Stimulated activated CD8-positive, alpha-beta memory T cell treated with anti-CD3 and anti-CD28 coated beads, Interleukin-4, amount 100 ng/mL, for 48 hours (primary cell): ENCODE data around the gene TMEM238L.

Experiments
- DNase-seq: peaks from one replicate; pipeline ENCODE4 v3.0.0-alpha.2; 2020

TMEM238L gene

DNA sequence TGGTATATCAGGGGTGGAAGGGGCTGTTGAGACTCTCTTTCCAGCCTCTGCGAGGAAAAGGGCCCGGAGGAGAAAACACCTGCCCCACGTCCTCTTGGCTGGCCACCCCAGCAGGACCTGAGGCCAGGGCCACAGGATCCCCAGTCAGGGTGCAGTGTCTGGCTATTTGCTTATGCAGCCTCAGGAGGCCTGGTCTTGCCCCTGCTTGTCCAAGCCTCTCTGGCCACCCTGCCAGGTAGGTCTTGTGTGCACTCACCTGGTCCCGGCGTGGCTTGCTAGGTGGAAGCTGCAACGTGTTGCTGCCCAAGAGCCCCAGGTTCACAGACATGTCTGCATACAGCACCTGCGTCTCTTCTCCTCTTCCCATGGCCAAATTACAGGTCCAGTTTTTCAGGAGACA is 549 bp downstream of the TMEM238L start:
- DNase-seq, result no peak

DNA sequence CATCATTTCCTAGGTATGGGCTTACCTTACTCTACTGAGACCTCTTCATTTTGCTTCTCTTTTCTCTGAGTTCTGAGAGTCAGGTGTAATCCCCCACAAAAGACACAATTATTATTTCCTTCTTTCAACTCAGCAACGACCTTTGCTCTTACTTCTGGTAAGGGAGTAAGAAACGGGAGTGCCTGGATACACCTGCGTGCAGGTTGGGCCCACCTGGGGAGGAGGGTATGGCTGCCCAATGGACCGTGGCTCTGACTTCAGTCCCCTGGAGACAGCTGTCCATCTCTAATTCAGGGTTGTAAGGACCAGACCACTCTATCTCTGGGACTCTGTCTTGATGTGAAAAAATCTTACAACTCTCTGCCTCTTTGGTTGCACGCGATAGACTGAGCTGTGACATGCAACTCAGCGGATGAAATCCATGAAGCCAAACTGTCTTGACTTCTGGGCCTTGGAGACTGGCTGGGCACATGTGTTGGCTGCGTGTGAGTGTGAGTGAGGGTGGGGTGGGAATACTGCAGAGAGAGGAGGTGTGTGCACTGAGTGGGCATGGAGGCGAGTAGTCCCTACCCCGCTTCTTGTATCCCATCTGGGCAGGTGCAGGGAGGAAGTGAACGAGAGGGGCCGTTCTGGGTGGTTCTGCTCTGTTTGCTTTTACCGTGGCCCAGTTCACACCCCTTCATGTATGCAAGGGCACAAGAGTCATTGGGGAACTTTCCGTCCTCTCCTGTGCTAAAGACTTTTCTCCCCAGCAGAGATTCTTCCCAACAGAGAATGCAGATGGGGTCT is 1.2 kb downstream of the TMEM238L start:
- no peak for DNase-seq

DNA sequence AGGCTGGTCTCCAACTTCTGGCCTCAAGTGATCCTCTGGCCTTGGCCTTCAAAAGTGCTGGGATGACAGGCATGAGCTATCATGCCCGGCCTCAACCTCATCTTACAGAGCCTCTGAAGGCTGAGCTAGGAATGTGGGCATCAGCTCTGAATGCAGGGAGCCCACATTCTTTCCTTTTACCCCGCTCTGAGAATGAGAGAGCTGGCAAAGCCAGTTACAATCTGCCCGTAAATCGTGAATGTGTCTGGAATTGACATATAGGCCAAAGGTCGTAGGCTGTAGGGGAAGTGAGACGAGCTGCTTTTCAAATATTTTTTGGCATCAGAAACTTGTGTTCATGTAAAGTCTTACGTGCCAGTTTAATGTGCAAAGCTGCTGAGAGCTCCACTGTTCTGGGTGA is 4.5 kb downstream of the TMEM238L start:
- no peak for DNase-seq

DNA sequence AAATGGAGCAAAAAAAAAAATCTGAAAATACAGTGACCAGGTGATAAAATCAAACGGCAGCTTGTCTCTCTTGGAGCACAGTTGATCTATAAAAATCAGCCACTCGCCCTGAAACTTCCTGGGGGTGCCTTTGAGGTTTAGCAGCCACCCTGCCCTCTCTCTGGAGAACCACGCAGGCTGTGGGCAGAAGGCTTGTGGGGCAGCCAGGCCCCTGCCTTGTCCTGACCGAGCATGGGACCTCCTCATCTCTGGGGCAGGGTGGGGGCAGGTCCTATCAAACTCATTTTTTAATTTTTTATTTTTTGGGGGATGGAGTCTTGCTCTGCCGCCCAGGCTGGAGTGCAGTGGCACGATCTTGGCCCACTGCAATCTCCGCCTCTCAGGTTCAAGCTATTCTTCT is 5.0 kb downstream of the TMEM238L start:
- no peak for DNase-seq

DNA sequence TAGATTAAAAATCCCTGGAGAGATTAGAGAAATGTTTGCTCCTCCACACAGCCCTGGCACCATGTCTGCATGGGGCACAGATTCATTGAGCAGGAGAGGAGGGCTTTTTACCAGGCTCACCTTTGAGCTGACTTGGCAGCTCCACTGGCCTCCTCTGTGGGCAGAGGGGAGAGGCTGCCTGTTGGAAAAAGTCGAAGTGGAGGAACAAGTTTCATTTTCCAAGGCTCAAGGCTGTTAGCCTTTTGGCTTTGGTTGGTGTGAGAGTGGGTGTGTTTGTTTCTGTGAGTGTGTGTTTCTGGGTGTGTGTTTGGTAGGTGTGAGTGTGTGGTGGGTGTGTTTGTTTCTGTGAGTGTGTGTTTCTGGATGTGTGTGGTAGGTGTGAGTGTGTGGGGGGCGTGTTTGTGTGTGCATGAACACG is 5.6 kb downstream of the TMEM238L start:
- DNase-seq, result no peak

DNA sequence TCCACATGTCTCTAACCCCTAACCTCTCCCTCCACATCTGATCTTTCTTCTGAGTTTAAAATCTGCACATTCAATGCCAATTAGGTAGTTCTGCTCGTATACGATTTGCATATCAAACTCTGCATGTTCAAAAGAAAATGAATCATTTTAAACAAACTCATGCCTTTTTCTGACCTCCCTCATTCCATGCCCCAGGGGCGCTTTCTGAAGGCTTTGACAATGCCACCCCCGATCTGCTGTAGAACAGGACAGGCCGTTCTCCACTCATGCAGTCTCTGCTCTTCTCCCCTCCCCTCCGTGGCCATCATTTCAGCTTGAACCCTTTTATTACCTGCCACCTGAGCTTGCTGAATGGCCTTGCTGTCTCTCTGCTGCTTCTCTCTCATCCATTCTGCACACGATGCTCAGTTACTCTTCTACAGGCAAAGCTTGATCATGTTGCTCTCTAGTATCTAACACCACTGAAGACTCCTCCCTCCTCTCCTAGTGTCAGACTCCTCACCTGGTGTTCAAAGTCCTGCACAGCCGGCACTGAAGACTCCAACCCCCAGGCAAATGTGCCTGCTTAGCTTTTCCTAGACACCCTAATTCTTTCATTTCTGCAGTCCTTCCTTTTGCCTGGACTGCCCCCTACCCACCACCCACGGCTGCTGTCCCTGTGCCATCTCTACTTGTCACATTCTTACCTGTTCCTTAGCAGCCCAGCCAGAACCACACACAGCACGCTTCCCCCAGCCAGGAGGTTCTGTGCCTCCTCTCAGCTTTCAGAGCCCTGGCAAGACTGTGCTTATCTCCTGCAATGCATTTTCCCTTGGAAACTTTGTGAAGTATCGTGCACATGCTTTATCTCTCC is 6.2 kb downstream of the TMEM238L start:
- DNase-seq, result no peak

DNA sequence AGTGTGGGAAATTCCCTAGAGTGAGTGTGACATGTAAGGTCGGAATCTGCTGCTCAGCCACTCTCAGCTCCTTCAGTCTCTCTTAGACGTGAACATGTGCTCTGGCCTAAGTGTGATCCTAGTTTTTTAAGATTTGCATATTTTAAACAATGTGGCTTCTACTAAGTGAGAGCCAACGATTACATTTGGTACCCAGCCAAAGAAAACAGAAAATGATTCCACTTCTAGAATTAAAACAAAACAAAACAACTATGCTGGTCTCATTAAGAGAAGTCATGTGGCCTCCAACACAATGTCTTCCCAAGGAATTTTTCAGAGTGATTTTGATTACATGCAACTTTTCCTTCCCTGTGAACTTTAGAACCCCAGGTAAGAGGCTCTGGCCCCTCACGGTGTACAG is 10.1 kb downstream of the TMEM238L start:
- no peak for DNase-seq

DNA sequence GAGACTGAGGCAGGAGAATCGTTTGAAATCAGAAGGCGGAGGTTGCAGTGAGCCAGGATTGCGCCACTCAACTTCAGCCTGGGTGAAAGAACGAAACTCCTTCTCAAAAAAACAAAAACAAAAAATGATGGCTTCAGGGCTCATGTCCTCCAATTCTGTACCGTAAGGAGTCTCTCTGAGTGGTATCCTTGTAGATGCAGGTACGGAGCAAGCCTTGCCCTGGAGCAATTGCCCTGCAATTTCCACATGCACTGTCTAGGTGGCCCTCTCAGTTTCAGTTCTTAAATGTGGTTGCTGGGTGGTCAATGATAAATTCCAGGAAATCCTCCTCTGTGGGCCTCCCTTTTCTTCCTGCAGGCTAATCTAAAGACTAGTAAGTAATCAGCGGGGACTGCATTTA is 10.6 kb downstream of the TMEM238L start:
- DNase-seq, result no peak

DNA sequence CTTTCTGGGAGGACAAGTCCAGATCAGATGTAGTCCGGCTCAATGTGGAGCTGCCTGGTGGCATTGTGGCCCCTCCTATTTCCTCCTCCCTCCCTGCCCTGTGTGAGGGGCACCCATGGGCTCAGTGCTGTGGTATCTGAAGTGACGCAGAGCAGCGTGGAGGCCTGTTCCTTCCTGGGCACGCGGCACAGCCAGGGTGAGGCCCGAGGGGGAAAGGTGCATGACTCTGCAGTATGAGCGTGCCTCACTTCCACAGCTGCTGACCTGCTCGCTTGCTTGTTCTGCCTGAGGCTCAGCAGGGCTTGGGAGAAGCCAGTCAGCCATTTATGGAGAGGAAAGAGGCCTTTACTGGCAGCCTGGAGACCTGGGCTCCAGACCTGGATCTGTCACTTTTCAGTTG is 11.7 kb downstream of the TMEM238L start:
- DNase-seq, result no peak

DNA sequence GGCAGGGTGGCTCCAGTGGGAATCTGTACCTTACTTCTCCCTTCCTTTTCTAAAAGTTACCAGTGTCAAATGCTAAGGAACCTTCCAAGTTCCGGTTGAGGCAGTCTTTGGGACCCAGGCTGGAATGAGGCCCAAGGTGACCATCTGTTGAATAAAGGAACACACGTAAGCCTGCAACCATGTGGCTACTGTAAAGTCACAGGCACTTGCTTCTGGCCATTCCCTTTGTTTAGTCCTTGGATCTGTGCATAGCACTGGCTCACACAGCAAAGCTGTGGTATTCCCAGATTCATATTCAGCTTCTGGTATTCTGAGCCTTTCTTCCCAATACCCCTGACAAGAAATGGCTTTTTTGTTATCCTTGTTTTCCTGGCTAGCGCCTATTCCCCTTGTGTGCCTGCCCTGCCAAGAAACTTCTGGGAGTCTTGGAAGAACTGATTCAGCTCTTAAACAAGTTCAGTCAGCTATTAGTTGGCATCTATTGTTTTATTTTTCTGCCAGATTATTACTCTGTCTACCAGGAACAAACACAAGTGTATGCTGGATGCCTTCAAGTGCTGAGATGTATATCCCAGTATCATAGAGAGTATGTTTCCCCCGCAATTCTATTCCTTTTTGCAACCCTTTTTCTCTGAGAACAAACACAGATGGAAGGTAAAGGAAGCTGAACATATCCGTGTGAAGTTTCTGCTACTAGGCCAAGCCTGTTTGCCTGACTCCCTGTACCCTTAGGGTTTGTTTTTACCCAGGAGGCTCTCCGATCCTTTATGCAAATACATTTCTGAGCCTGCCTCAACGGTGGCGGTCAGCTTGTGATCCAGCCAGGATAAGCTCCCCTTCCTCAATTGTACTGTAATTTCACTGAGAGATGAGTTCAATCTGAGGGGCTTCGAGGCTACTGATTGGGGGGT is 13.2 kb downstream of the TMEM238L start:
- no peak for DNase-seq

DNA sequence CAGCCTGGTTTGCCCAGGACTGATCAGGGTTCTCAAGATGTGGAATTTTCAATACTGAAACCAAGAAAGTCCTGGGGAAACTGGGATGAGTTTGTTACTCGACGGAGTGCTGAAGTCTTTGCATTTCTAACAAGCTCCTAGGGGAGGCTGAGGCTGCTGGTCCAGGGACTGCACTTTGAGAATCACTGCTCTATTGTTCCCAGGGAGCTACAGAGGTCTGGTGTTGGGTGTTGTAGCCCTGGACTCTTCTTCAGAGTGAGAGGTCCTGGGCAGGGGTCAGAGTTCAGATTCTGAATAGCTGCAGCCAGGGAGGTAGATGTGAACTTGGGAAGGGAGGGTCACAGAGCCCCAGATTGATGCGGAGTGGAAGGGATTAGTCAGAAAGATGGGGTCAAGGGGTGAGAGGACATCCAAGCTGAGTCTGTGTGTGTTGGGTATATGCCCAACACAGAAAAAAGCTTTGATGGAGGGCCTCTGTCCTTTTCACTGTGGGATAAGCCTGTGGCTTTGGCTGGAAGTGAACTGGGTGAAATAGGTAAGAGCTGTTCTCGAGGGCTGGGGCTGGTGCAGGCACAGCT is 14.1 kb downstream of the TMEM238L start:
- no peak for DNase-seq

DNA sequence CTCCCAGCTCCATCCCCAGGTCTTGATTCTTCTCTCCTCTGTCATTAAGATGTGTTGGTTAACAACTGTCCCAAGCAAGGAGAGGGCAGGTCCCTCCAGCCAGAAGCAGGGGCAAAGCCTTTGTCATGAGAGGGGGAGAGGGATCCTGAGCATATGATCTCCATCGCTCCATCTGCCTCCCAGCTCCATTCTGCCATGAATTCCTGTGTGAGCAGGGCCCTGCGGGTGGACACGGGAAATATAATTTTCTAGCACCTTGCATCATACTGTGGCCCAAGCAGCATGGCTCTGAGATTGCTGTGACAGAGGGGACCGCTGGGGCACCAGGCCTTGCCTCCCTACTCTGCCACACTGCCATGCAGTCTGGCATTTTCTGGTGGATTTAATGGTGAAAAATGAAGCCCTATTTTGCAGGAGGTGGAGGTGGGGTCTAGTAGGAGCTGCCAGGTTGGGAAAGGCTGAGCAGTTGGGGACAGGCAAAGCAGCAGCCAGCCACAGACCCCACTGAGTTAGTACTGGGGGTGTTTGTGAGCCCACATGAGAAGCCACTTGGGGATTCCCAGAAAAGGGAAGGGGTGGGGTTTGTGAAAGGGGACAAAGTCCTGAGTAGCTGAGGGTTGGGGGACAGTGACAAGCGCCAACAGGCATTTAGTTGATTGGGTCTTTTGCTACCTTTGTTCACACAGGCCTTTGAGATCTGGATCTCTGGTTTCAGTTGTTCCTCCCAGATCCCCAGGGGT is 16.4 kb downstream of the TMEM238L start:
- DNase-seq, result no peak

DNA sequence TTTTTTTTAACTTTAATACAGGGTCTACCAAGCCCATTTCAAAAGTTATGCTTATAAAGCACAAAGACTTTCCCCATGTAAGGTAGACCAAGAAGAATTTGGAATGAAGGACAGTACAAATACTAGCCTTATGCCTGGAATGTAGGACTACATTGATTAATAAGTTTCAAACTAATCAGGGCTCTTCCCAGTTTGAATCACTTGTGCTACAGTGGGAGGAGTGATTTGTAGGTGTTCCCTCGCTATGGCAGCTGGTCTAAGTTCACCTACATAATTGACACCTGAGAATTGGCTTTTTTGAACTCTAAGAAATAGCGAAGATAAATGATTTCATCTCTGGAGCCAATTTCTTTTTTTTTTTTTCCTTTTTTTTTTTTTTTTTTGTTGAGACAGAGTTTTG is 18.6 kb downstream of the TMEM238L start:
- no peak for DNase-seq

DNA sequence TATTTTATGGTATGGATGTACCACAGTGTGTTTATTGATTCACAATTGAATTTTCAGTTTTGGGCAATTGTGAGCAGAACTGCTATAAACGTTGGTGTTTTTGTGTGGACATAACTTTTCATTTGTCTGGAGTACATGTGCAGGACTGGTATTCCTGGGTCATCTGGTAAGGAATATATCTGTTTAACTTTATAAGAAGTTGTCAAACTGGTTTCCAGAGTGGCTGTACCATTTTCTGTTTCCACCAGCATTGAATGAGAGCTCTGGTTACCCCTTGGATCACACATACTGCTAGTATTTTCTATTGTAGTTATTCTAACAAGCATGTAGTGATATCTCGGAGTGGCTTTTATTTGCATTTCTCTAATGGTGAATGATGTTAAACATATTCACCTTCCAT is 24.3 kb downstream of the TMEM238L start:
- no peak for DNase-seq

DNA sequence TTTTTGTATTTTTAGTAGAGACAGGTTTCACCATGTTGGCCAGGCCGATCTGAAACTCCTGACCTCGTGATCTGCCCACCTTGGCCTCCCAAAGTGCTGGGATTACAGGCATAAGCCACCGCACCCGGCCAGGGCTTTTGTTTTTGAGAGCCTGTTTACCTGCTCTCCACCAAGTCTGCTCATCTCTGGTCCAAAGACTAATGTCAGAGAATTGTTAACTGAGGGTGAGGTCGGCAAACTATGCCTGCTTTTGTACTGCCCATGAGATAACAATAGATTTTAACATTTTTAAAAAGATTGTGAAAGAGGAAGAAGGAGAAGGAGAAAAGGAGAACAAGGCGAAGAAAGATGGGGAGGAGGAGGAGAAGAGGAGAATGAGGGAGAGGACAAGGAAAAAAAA is 26.0 kb downstream of the TMEM238L start:
- no peak for DNase-seq

DNA sequence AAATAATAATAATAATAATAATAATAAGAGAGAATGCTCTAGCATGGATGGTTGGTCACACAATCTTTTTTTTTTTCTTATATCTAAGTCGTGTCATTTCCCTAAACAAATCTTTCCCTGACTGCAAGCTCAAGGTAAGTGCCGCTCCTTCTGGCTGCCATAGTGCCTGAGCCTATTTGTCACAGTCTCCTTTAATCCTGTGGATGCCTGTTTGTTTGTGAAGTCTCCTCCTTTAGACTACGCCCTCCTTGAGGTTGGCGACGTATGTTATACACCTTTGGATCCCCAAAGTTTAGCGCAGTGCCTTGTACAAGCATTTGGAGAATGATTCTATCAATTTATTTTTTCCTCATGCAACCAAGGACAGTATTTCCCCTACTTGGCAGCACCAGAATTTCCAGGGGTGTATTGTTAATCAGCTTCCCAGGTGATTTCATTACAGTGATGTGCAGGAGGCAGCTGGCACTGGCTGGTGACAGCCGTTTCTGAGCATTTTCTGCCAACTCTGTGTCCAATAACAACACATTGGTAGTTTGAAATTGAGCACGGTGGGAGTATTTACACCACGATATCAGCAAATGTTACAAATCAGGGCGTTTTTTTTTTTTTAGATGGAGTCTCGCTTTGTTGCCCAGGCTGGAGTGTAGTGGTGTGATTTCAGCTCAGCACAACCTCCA is 26.6 kb downstream of the TMEM238L start:
- no peak for DNase-seq

DNA sequence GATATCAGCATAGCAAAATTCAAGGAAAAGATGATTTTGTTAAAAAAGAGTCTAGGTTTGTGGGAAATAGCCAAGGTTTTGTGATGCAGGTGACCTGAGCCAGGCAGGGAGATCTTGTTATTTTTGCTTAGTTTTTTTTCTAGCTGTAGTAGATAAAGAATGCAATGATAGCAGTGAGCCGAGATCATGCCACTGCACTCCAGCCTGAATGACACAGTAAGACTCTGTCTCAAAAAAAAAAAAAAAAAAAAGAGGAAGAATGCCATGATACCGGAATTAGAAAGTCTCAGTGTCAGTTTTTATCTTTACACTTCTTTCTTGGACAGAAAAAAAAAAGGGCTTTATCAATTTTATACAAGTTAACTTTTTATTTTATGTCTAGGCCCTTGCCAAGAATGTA is 27.5 kb downstream of the TMEM238L start:
- DNase-seq, result no peak

DNA sequence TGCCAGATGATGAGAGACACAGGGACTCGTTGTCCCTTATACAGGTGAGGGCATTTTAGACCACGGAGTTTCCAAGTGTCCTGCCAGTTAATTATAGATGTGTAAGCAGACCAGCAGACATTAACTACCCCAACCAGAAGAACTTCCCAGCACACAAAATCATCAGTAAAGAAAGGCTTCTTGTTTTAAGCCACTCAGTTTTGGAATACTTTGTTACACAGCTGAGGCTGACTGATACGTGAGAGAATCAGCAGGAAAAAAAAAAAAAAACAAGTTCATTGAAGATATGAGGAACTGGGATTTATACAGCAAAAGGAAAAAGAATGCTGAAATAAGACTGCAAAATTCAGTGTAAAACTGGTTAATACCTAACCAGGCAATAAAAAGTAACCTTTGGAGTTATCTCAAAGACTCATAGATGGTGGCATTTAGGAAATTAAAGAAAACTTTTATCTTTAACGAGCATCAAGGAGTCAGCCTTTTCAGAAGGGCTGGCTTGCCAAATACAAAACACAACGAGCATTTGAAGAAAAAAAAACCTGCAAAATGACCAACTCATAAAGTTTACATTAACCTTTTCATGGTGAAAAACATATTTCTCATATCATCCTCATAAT is 28.1 kb downstream of the TMEM238L start:
- DNase-seq, result no peak

DNA sequence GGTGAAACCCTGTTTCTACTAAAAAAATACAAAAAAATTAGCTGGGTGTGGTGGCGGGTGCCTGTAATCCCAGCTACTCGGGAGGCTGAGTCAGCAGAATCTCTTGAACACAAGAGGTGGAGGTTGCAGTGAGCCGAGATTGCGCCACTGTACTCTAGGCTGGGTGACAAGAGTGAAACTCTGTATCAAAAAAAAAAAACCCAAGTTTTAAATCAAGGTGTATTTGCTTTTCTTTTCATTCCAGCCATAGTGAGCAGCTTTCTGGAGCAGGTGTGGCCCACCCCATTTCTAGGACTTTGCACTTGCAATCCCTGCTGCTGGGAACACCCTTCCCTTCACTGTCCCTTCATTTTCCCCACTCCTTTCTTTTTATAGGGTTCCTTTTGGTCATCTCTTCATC is 28.8 kb downstream of the TMEM238L start:
- DNase-seq, result no peak

DNA sequence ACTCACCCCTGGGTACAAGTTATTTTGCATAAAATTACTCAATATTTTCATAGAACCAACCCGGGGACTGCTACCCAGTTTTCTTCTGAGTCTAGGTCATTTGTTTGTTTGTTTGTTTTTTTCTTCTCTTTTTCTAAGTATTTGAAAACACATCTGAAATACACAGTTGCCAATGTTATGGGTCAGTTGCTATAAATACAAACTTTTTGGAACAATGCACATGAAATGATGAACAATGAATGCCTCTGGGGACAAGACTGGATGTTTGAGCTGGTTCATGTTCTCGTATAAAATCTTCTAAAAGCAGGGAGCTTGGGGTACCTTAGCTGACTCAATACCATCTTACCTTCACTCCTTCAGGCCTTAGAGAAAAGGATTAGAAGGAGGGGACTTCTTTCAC is 30.5 kb downstream of the TMEM238L start:
- no peak for DNase-seq
